HFFc6 (cell line): ENCODE data around the gene GABBR2. TPM values are rescaled to one million over a fixed set of nuclear protein-coding genes. Genes with fewer than 3 reads are reported as not detected.

Source experiments
- DNase-seq: peaks from one replicate; pipeline ENCODE4 v3.0.0-alpha.2; 2018
- H3K27ac Mint-ChIP-seq: 2 replicates; pipeline ENCODE4 v1.8.0; 2020; ENCODE audit warnings: mild to moderate bottlenecking, mixed read lengths
- H3K27me3 Mint-ChIP-seq: 2 replicates; pipeline ENCODE4 v1.8.0; 2021; ENCODE audit warnings: mild to moderate bottlenecking, moderate library complexity, mixed read lengths; ENCODE audit not compliant: insufficient read depth
- H3K36me3 Mint-ChIP-seq: 2 replicates; pipeline ENCODE4 v1.8.0; 2021; ENCODE audit warnings: low read depth, mixed read lengths
- H3K4me1 Mint-ChIP-seq: 2 replicates; pipeline ENCODE4 v1.8.0; 2020; ENCODE audit warnings: low read depth, mixed read lengths
- H3K4me3 Mint-ChIP-seq: 2 replicates; pipeline ENCODE4 v1.8.0; 2020; ENCODE audit warnings: mild to moderate bottlenecking, moderate library complexity, mixed read lengths
- H3K9me3 Mint-ChIP-seq: 2 replicates; pipeline ENCODE4 v1.8.0; 2020; ENCODE audit warnings: mild to moderate bottlenecking, mixed read lengths
- CTCF ChIP-seq: fragments of 200-600 bp; sonication (generic); IDR thresholded peaks from 2 replicates; pipeline ENCODE4 v1.5.0; 2021; ENCODE audit warnings: antibody characterized with exemption, mild to moderate bottlenecking
- total RNA-seq, 6 experiments: library from RNA; stranded (reverse); fragmentation: NEBNext Ultra II Directional; extraction: Animal tissue kit (Norgen Biotek cat#: 25700); gene quantifications; 2 replicates in 1 of 6; 3 replicates in 5 of 6; pipeline ENCODE4 v1.2.3, GENCODE V29; 2021

GABBR2 gene
- total RNA-seq, 6 experiments from 2014 or later, result 3.1 to 9.3 (median 7.6) TPM

GRCh38 chr9:98745470-98745869 lies 36.7 kb upstream of the GABBR2 start:
- Mint-ChIP-seq H3K27me3 (no peaks in the 10 kb centered on the region; the same call in none of the 2 replicates), H3K9me3 (no peaks in the 10 kb centered on the region), H3K36me3 (peaks cover 25% of the 10 kb centered on the region), H3K27ac (no peak overlapping the region), H3K4me3 (no peak overlapping the region), H3K4me1 (peaks cover 25% of the 10 kb centered on the region)
- DNase-seq, result no peak
- TF ChIP-seq CTCF, result no peak

DNA sequence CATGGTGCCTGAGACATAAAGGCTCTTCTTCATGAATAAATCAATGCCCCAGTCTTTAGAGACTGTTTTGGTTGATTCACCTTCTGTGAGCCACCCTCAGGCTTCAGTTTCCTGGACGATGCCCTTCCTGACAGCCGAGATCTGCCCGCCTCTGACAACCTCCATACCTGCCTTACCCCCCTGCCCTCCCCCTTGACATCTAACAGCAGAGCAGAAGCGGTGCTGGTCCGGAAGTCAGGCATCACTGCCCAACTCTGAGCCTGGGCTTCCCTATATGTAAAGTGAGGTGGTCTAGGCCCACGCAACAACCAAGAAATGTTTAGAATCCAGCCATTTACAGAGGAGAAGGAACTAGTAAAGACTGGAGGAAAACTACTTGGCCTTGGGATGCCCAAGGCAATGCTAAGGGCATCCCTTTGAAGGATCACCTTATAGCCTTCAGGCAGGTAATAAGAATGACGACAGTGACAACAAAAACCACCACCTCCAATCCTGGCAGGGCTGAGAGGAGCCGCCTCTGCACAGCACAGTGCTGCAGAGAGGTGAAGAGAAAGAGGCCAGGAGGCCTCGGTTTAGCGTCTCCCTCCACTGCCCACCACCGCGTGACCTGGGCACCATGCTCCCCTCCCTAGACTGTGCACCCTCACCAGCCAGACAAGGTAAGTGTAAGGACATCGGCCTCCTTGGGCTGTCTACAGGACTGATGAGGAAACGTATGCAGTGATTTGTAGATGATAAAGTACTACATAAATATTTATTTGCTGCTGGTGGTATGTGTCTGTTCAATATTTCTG lies 35.3 kb upstream of the GABBR2 start:
- no peak for DNase-seq
- H3K27me3 Mint-ChIP-seq, result no peaks in the 10 kb centered on the region; the same call in 1 of the 2 replicates
- no peak for TF ChIP-seq CTCF
- peaks cover 17% of the 10 kb centered on the region for H3K36me3 Mint-ChIP-seq
- peaks cover 25% of the 10 kb centered on the region for H3K4me1 Mint-ChIP-seq
- no peaks in the 10 kb centered on the region for H3K9me3 Mint-ChIP-seq
- no peak overlapping the region for H3K4me3 Mint-ChIP-seq
- no peak overlapping the region for H3K27ac Mint-ChIP-seq

GRCh38 chr9:98743329-98743728 lies 34.6 kb upstream of the GABBR2 start:
- no peak for DNase-seq
- no peaks in the 10 kb centered on the region for H3K9me3 Mint-ChIP-seq
- H3K4me3 Mint-ChIP-seq, result no peak overlapping the region
- H3K27ac Mint-ChIP-seq, result peak overlapping the region; percentile 87; the same call in 1 of the 2 replicates
- peaks cover 25% of the 10 kb centered on the region for H3K4me1 Mint-ChIP-seq
- peaks cover 10% of the 10 kb centered on the region; the same call in 1 of the 2 replicates for H3K36me3 Mint-ChIP-seq
- no peak for TF ChIP-seq CTCF
- no peaks in the 10 kb centered on the region; the same call in 1 of the 2 replicates for H3K27me3 Mint-ChIP-seq

- no peak for TF ChIP-seq CTCF
- DNase-seq, result peak; percentile 43
- Mint-ChIP-seq H3K36me3 (peaks cover 7% of the 10 kb centered on the region), H3K27ac (peak overlapping the region; percentile 87), H3K4me1 (peaks cover 25% of the 10 kb centered on the region), H3K4me3 (no peak overlapping the region), H3K27me3 (no peaks in the 10 kb centered on the region; the same call in 1 of the 2 replicates), H3K9me3 (no peaks in the 10 kb centered on the region)
Measured at GRCh38 chr9:98742325-98743280, 33.9 kb upstream of the GABBR2 start.

DNA sequence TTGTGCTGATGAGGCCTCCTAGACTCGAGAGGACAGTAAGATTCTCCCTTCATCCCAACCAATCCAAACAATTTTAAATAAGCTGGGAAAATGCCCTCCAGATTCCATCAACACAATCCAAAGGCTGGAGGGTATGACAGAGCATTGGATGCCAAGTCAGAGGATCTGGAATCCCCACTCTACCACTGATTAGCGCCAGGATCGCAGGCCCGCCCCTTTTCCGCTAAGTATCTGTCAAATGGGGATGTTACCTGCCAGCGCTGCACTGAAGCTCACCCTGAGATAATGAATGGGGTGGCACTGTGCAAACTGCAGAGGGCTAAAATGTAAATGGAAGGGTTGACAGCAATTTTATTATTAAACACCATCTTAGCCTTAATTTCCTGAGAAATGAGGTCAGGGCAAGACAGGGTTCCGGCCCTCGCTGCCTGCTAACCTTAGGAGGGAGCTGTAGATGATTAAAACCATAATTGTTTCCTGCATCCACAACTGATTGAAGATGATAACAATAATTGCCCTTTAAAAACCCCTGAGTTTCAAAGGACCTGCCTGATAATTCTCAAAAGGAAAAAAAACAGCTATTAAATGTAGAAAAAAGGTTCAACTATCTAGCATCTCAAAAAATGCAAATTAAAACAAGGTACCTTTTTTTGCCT lies 31.6 kb upstream of the GABBR2 start:
- no peak overlapping the region for H3K4me3 Mint-ChIP-seq
- H3K27me3 Mint-ChIP-seq, result no peaks in the 10 kb centered on the region; the same call in 1 of the 2 replicates
- peaks cover 25% of the 10 kb centered on the region for H3K4me1 Mint-ChIP-seq
- H3K9me3 Mint-ChIP-seq, result no peaks in the 10 kb centered on the region
- no peak for TF ChIP-seq CTCF
- H3K36me3 Mint-ChIP-seq, result peaks cover 22% of the 10 kb centered on the region
- H3K27ac Mint-ChIP-seq, result no peak overlapping the region
- no peak for DNase-seq
